ENCODE measurements around the gene ATP1A1. TPM values are rescaled to one million over a fixed set of nuclear protein-coding genes. Genes with fewer than 3 reads are reported as not detected.

The ATP1A1 gene
- total RNA-seq, 1 donor from 2014 or later = 78.4 TPM

DNA sequence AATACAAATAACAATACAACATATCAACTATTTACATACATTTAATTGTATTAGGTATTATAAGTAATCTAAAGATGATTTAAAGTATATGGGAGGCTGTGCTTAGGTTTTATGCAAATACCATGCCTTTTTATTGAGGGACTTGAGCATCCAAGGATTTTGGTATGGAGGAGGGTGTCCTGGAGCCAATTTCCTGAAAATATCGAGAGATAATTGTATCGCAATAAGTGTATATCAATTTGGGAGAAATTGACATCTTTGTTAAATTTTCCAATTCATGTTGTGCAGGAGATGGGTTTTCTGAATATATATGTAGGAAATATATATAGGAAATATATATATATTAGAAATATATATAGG is 63.5 kb downstream of the ATP1A1 start:
- no peaks in the 10 kb centered on the region for H3K36me3 Mint-ChIP-seq (ENCODE audit: unreplicated experiment)
- no peaks in the 10 kb centered on the region for H3K9me3 Mint-ChIP-seq (ENCODE audit: unreplicated experiment)
- H3K27me3 Mint-ChIP-seq (ENCODE audit: unreplicated experiment) = no peaks in the 10 kb centered on the region
- no peak overlapping the region for H3K4me3 Mint-ChIP-seq (ENCODE audit: unreplicated experiment)
- no peaks in the 10 kb centered on the region for H3K4me1 Mint-ChIP-seq (ENCODE audit: low read depth, unreplicated experiment)
- H3K27ac Mint-ChIP-seq (ENCODE audit: unreplicated experiment) = no peak overlapping the region
- no peak for DNase-seq
- TF ChIP-seq, protein P1, sequence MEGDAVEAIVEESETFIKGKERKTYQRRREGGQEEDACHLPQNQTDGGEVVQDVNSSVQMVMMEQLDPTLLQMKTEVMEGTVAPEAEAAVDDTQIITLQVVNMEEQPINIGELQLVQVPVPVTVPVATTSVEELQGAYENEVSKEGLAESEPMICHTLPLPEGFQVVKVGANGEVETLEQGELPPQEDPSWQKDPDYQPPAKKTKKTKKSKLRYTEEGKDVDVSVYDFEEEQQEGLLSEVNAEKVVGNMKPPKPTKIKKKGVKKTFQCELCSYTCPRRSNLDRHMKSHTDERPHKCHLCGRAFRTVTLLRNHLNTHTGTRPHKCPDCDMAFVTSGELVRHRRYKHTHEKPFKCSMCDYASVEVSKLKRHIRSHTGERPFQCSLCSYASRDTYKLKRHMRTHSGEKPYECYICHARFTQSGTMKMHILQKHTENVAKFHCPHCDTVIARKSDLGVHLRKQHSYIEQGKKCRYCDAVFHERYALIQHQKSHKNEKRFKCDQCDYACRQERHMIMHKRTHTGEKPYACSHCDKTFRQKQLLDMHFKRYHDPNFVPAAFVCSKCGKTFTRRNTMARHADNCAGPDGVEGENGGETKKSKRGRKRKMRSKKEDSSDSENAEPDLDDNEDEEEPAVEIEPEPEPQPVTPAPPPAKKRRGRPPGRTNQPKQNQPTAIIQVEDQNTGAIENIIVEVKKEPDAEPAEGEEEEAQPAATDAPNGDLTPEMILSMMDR (IDR thresholded peaks at IDR 0.05; ENCODE audit: partially characterized antibody, unreplicated experiment) = no peak

DNA sequence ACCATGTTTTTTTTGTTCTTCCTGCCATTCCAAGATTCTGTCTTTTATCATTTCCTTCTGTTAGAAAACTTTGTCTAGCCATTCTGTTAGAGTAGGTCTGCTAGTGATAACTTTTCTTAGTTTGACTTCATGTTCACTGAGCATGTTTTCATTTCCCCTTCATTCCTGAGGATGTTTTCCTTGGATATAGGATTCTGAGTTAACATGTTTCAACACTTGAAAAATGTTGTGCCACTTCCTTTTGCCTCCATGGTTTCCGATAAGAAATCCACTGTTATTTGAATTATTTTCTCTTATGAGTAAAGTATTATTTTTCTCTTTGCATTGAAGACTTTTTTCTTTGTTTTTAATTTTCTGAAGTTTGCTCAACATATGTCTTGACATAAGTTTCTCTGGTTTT is 66.7 kb downstream of the ATP1A1 start:
- no peak overlapping the region for H3K27ac Mint-ChIP-seq (ENCODE audit: unreplicated experiment)
- H3K4me1 Mint-ChIP-seq (ENCODE audit: low read depth, unreplicated experiment) = no peaks in the 10 kb centered on the region
- no peak for DNase-seq
- no peak overlapping the region for H3K4me3 Mint-ChIP-seq (ENCODE audit: unreplicated experiment)
- no peaks in the 10 kb centered on the region for H3K9me3 Mint-ChIP-seq (ENCODE audit: unreplicated experiment)
- H3K27me3 Mint-ChIP-seq (ENCODE audit: unreplicated experiment) = no peaks in the 10 kb centered on the region
- TF ChIP-seq, protein P1 (IDR thresholded peaks at IDR 0.05; ENCODE audit: partially characterized antibody, unreplicated experiment) = no peak
- H3K36me3 Mint-ChIP-seq (ENCODE audit: unreplicated experiment) = no peaks in the 10 kb centered on the region

DNA sequence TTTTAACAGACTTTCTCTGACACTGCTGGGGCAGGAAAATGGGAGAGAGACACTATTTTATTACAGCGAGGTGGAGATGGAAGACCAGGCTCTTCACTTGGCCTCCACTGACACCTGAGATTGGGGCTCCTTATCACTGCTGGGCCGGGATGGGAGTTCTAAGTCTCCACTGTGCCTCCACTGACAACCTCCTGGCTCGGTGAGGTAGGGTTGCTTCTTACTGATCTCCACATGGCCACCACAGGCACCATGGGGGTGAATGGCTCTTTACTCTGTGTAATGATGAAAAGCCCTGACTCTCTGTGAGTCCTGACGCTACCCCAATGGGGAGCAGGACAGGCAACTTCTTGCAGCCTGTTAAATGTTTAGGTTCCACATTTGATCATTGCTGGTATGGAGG is 67.7 kb downstream of the ATP1A1 start:
- no peak for DNase-seq
- Mint-ChIP-seq H3K36me3 (ENCODE audit: unreplicated experiment) (no peaks in the 10 kb centered on the region), H3K4me3 (ENCODE audit: unreplicated experiment) (no peak overlapping the region), H3K9me3 (ENCODE audit: unreplicated experiment) (no peaks in the 10 kb centered on the region), H3K27me3 (ENCODE audit: unreplicated experiment) (no peaks in the 10 kb centered on the region), H3K4me1 (ENCODE audit: low read depth, unreplicated experiment) (no peaks in the 10 kb centered on the region), H3K27ac (ENCODE audit: unreplicated experiment) (no peak overlapping the region)
- TF ChIP-seq, protein P1 (IDR thresholded peaks at IDR 0.05; ENCODE audit: partially characterized antibody, unreplicated experiment) = no peak

DNA sequence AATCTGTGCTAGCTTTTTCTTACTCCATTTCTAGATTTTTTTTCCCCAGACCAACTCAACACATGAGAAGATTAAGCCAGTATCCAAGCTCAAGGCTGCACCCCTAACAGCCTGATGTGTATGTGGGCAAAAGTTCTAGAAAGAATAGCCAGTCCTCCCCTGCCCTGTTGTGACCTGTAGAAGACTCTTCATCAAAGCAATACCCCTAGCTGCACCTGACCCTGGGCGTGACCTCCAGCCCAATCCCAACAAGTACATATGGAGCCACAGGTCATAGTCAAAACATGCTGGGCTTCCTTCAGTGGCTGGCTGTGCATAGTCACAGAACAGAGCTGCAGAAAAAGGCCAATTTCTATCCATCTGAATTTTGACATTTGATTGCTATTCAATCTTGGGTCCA is 72.5 kb downstream of the ATP1A1 start:
- Mint-ChIP-seq H3K27me3 (ENCODE audit: unreplicated experiment) (peaks cover 1% of the 10 kb centered on the region), H3K27ac (ENCODE audit: unreplicated experiment) (no peak overlapping the region)

DNA sequence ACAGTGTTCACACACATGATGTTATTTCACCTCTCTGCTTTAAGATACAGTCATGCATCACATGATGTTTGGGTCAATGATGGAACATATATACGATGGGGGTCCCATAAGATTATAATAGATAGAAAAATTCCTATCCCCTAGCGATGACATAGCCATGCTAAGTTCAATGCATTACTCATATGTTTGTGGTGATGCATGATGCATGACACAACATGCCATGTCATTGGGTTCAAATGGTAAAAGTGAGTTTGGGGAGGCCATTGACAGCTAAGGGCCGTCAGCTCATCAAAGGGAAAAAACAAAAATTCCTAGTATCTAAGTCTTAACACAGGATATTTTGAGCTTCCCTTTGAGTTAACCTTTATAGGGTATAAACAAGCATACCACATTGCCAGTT is 73.6 kb downstream of the ATP1A1 start:
- no peak overlapping the region for H3K4me3 Mint-ChIP-seq (ENCODE audit: unreplicated experiment)
- no peaks in the 10 kb centered on the region for H3K36me3 Mint-ChIP-seq (ENCODE audit: unreplicated experiment)
- H3K4me1 Mint-ChIP-seq (ENCODE audit: low read depth, unreplicated experiment) = peaks cover 8% of the 10 kb centered on the region
- no peaks in the 10 kb centered on the region for H3K9me3 Mint-ChIP-seq (ENCODE audit: unreplicated experiment)
- H3K27ac Mint-ChIP-seq (ENCODE audit: unreplicated experiment) = no peak overlapping the region
- H3K27me3 Mint-ChIP-seq (ENCODE audit: unreplicated experiment) = peaks cover 1% of the 10 kb centered on the region
- no peak for DNase-seq
- TF ChIP-seq, protein P1 (IDR thresholded peaks at IDR 0.05; ENCODE audit: partially characterized antibody, unreplicated experiment) = no peak

More for the DNA sequence above, 72.5 kb downstream of the ATP1A1 start:
- DNase-seq = no peak
- Mint-ChIP-seq H3K9me3 (ENCODE audit: unreplicated experiment) (no peaks in the 10 kb centered on the region), H3K4me1 (ENCODE audit: low read depth, unreplicated experiment) (no peaks in the 10 kb centered on the region), H3K4me3 (ENCODE audit: unreplicated experiment) (no peak overlapping the region), H3K36me3 (ENCODE audit: unreplicated experiment) (no peaks in the 10 kb centered on the region)
- TF ChIP-seq, protein P1 (IDR thresholded peaks at IDR 0.05; ENCODE audit: partially characterized antibody, unreplicated experiment) = no peak

Measured in glutamatergic neuron (in vitro differentiated cells).